CD4-positive, alpha-beta T cell treated with Interferon alpha-2 for 1 hour (primary cell): ENCODE data around the gene NENF.
"Not testable (repeated sequence)": the region's sequence is repeated elsewhere in the genome, so short reads cannot be mapped to it uniquely, and the experiment has no call there.

Experiments used
- DNase-seq, 2 donors: peaks; one replicate each; pipeline ENCODE4 v3.0.0-alpha.2; 2020 to 2022

Gene NENF

GRCh38 chr1:212461916-212462660, 29.4 kb downstream of the NENF start:
- no peak for DNase-seq

- DNase-seq: no peak
Observed at GRCh38 chr1:212463565-212464285, 31.0 kb downstream of the NENF start.

- no peak for DNase-seq
Observed at GRCh38 chr1:212465311-212465710, 32.6 kb downstream of the NENF start.

DNA sequence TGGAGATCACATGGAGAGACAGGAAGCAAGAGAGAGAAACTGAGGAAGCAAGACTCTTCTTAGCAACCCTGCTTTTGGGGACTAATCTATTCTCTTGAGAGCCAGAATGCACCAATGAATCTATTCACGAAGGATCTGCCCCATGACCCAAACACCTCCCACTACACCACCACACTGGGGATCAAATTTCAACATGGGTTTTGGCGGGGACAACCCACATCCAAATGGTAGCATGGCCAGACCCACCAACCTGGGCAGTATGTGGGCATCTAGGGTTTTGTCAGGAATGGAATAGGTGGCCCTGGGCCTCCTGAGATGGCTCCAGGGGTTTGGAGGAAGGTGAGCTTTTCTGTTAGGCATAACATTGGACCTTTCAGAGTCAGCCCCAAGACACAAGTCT, 33.7 kb downstream of the NENF start:
- DNase-seq: no peak

GRCh38 chr1:212466898-212467650, 34.4 kb downstream of the NENF start:
- DNase-seq: no peak

GRCh38 chr1:212467843-212468482, 35.2 kb downstream of the NENF start:
- DNase-seq: no peak

DNA sequence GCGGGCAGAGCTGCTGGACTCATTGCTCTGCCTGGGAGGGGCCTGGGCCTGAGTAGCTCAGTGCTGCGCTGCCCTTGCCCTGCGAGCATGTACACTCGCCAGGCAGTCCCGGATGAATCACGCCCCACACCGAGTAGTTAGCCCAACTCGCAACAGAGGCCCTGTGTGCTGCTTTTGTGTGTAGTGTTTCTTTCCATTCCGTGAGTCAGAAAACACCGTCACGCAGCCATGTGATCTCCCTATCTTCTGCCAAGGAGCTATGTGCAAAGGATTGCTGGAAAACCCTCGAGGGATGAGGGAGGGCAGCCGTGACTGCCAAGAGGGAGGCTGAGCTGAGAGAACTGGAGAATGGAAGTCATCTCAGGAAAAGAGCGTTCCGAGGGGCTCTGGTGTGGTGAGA, 37.3 kb downstream of the NENF start:
- no peak for DNase-seq

GRCh38 chr1:212471286-212471685, 38.6 kb downstream of the NENF start:
- DNase-seq: no peak

GRCh38 chr1:212471891-212472675, 39.4 kb downstream of the NENF start:
- DNase-seq: no peak

DNA sequence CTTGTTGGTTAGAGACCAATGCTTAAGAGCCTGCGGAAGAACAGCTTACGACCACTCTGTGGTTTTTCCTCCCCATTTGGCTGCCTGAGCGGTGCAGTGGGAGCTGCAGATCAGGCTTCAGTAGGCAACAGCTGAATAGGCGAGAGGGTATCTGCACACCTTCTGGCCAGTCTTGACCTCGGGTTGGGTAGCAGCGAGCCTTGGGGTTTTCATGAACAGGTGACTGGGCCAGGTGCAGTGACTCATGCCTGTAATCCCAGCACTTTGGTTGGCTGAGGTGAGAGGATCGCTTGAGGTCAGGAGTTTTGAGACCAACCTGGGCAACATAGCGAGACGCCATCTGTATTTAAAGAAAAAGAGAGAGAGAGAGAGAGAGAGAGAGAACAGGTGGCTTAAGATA, 41.0 kb downstream of the NENF start:
- DNase-seq: no peak

DNA sequence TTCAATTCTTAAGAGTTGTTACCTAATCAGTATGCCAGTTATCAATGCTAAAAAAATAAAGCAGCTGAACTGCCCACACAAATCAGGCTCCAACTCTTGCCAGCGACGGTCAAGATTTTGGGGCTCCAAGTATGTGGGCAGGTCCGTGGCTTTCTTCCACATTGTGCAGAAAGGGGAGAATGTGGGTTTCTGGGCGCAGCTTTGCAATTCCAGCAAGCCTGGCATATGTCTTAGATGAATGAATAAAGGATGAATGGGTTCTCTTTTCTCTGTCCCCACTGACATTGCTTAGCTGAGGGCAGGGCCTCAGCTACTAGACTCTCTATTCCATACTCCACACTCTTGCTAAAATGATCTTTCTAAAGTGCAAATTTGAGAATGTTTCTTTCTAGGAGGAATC, 42.4 kb downstream of the NENF start:
- DNase-seq: no peak

- not testable (repeated sequence) for DNase-seq
Observed at GRCh38 chr1:212475831-212476230, 43.1 kb downstream of the NENF start.

DNA sequence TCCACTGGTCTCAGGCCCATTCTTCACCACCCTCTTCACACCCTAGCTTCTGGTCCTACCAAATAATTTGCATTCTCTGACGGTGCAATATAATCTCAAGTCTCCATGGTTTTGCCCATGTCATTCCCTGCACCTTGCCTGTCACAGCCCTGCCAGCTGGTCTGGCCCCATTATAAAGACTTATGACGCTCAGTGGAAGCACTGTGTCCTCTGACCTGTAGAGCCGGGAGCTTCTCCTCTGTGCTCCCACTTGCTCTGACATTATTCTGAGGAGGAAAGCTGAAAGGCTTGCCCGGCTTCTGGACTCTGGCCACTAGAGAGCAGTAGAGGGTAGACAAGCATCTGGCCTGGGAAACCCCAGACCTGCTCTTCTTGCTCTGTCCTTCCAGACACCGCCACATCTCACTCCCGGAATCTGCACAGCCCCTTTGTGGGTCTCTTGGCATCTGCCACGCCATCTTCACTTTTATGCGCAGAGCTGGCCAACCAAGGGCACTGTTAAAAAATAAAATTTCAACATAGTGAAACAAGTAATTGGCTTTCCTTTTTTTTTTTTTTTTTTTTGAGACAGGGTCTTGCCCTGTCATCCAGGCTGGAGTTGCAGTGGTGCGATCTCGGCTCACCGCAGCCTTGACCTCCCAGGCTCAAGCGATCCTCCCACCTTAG, 44.4 kb downstream of the NENF start:
- peak; percentile 82 to 84 for DNase-seq

DNA sequence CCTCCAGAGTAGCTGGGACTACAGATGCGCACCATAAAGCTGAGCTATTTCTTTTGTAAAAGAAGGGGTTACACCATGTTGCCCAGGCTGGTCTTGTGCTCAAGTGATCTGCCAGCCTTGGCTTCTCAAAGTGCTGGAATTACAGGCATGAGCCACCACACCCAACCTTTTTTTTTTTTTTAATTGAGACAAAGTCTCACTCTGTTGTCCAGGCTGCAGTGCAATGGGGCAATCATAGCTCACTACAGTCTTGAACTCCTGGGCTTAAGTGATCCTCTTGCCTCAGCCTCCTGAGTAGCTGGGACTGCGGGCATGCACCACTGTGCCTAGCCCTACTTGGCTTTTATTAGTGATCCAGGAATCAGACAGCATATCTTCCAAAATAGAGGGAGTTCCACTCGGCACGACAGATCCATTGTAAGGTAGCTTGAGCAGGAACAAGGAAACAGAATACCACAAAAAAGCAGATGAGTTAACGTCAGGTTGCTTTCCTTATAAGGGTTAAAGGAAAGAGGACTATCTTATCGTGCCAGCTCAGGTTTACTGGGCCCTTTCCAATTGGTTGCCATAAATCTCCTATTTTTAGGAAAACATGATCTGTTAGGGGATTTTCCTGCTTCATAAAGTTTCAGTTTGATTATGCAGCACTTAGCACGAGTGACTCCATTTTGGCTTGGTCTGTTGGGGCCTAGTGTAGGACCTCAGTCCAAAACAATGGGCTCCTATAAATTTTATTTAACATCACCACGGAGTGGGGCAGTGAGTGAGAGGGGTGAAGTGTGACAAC, 45.2 kb downstream of the NENF start:
- no peak for DNase-seq

DNA sequence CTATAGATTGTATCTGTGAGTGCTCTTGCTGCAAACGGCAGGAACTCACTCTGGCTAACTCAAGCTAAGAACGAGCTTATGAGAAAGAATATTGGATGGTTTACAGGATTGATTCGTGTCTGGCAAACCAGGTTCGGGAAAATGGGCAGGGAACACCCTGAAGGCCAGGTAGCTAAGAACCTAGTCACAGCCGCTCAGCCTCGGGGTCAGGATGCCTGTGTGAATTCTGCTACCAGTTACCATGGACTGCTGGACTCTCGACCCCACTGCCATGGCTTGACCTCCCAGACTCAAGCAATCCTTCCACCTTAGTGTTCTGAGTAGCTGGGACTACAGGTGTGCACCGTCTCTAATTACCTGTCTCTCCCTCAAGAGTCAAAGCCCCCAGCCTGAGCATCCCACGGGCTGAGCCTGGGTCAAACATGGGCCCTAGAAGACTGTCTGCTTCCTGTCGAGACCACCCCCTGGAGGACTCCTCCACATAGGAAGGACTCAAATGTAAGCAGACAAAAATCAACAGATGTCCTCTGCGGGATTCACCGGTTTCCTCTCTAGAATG, 45.8 kb downstream of the NENF start:
- DNase-seq: no peak

- DNase-seq: no peak
Observed at GRCh38 chr1:212479188-212479587, 46.5 kb downstream of the NENF start.

DNA sequence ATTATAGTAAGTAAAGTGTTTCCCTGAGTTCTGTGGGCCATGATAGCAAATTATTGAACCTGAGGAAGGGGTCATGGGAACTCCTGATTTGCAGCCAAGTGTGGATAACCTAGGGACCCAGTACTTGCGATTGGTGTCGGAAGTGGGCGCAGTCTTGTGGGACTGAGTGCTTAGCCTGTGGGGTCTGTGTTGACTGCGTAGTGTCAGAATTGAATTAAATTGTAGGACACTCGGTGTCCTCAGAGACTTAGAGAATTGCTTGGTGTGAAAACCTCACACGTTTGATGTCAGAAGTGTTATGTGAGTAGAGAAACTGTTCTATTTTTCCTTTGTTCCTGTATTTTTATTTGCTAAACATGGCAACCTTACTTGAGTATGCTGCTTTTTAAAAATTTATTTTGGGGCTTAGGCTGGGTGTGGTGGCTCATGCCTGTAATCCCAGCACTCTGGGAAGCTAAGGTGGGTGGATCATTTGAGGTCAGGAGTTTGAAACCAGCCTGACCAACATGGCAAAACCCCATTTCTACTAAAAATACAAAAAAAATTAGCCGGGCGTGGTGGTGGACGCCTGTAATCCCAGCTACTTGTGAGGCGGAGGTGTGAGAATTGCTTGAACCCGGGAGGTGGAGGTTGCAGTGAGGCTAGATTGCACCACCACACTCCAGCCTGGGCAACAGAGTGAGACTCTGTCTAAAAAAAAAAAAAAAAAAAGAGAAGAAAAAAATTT, 48.2 kb downstream of the NENF start:
- peak in 1 of 2 donors; percentile 16 for DNase-seq

DNA sequence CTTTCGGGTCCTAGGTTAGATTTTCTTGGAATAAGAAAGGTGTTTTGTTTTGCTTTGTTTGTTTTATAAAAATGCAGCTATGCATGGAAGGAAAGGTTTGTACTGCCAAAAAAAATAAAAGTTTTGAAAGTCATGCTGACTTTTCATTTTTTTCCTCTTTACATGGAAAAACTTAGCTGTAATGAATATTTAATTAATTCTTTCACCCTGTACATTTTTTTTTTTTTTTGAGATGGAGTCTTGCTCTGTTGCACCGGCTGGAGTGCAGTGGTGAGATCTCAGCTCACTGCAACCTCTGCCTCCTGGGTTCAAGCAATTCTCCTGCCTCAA, 48.7 kb downstream of the NENF start:
- no peak for DNase-seq

DNA sequence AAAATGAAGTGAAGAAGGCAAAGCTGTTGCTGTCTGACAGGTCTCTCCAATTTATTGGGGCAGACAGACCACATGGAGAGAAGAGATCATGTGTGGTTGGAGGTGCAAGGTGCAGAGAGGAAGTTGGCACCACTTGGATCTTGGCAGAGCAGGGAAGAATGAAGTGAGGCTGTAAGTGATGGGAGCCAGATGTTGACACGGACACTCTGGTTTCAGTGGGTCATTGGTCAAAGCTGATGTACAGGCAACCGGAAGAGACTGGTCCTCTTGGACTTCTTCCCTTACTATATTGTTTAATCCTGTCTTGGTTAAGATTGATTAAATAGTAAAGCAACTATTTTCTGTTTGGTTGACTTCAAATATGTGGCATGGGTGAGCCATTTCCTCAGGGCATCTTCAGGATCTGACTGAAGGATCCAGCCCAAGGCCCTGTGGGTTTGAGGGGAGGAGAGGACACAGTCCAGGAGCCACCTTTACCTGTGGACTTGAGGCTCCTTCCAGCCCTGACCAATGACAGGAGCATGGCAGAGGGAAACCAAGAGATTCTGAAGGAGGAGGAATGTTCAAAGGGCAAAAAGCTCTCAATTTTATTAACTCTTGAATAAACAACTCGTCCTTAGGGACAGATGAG, 49.4 kb downstream of the NENF start:
- no peak for DNase-seq
